Testis (tissue), 2 donors: Measurements from ENCODE around the gene CXXC5.
"Not testable (repeated sequence)": the region's sequence is repeated elsewhere in the genome, so short reads cannot be mapped to it uniquely, and the experiment has no call there.

Source experiments
- CTCF ChIP-seq, 3 experiments: fragments of 450-650 bp in 2 of 3; fragments of 200-600 bp in 1 of 3; sonication (generic) in 1 of 3; IDR thresholded peaks; one replicate each; pipeline ENCODE4 v1.5.1; 2016 to 2019; ENCODE audit warnings: antibody characterized with exemption in 3 of 3, mild to moderate bottlenecking in 2 of 3, moderate library complexity in 1 of 3
- POLR2A ChIP-seq: fragments of 450-650 bp; IDR thresholded peaks from one replicate; pipeline ENCODE4 v1.6.1; 2017; ENCODE audit warnings: antibody characterized with exemption, mild to moderate bottlenecking, moderate library complexity

DNA sequence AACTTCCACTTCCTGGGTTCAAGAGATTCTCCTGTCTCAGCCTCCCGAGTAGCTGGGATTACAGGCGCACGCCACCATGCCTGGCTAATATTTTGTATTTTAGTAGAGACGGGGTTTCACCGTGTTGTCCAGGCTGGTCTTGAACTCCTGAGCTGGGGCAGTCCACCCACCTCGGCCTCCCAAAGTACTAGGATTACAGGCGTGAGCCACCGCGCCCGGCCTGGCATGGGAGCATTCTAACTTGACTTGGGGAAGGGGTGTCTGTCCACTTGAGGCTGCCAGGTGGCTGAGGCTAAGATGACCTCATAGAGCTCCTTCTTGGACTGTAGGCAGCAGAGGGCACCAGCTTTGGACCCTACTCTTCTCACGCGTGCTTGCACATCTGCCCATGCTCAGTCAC is 65.7 kb downstream of the CXXC5 start:
- not testable (repeated sequence) for TF ChIP-seq CTCF (IDR thresholded peaks at IDR 0.05); POLR2A
